ENCODE measurements around the gene KDM4C. TPM values are rescaled to one million over a fixed set of nuclear protein-coding genes. Genes with fewer than 3 reads are reported as not detected.

KDM4C gene
- total and polyA plus RNA-seq, 5 donors from 2014 or later, result 27.9 to 99.0 (median 32.0) TPM

DNA sequence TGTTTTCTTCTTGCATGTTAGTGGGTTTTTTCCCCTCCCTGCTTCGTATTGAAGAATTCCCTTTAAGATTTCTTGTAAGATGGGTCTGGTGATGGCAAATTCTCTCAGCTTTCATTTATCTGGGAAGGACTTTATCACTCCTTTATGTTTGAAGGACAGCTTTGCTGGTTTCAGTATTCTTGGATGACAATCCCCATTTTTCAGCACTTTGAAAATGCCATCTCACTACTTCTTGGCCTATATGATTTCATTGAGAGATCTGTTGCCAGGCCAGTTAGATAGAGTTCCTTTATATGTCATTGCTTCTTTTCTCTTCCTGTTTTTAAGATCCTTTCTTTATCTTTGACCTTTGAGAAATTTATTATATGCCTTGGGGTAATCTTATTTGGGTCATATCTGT lies 106.3 kb downstream of the KDM4C start:
- peaks cover 34% of the 10 kb centered on the region for H3K36me3 Mint-ChIP-seq
- peaks cover 0 to 17% (median 5%) of the 10 kb centered on the region in 7 donors for H3K9me3 Mint-ChIP-seq
- no peak overlapping the region for H3K4me3 Mint-ChIP-seq
- Histone ChIP-seq H3K27me3 (ENCODE audit: control insufficient read depth, insufficient read depth, low read length) (no peaks in the 10 kb centered on the region), H3K4me1 (ENCODE audit: control insufficient read depth, insufficient read depth, low read length, poor library complexity, severe bottlenecking) (no peaks in the 10 kb centered on the region), H3K27ac (ENCODE audit: insufficient read depth, low read length, poor library complexity, severe bottlenecking) (no peak overlapping the region), H3K9me3 (ENCODE audit: control insufficient read depth in 2 of 2, low read length in 2 of 2) (peaks cover 14 to 18% of the 10 kb centered on the region in 2 experiments), H3K36me3 (ENCODE audit: control insufficient read depth, insufficient read depth, low read length) (peaks cover 15% of the 10 kb centered on the region), H3K4me3 (ENCODE audit: low read depth, low read length) (no peak overlapping the region)
- H3K4me1 Mint-ChIP-seq, result peaks cover 8 to 25% (median 20%) of the 10 kb centered on the region in 4 donors
- no peaks in the 10 kb centered on the region for H3K27me3 Mint-ChIP-seq
- DNase-seq (no peak), ATAC-seq (ENCODE audit: low read depth in 2 of 2) (no peak)
- H3K27ac Mint-ChIP-seq, result no peak overlapping the region

DNA sequence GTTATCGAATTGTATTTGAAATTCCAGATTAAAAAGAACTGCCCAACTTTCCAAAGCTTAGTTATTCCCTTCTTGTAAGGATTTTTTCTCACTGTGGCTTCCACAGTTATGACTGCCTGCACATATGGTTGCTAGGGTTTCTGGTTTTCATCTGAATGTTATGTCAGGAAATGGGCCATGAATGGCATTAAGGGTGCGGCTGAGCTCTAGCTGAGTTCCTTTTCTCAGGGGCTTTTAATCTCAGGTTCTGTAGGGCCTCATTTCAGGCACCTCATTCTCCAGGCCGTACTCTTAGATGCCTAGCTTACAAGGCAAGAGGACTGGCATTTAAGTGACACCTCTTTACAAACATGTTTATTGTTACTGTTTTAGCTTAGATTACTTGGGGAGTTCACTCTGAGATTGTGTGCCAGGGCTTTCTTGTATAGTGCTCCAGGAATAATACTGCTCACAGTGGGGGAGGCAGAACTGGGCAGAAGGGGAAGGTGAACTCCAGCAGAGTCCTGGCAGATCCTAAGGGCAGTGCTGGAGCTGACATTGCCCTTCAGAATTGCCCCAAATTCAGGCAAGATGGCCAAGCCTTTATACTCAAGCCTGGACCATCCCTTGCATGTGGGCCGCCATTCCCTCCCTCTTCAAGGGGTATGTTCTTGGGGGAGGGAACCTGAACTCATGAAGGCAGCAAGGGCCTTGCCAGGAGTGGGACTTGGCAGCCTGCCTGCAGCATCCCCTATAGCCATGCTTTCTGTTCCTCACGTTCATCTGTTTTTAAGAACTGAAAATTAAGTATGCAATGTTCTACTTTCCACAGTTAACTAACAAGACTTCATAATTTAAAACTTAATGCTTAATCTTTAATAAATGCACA lies 111.5 kb downstream of the KDM4C start:
- peaks cover 4% of the 10 kb centered on the region in 2 experiments for H3K9me3 ChIP-seq (ENCODE audit: control insufficient read depth in 2 of 2, low read length in 2 of 2)
- no peaks in the 10 kb centered on the region for H3K27me3 ChIP-seq (ENCODE audit: control insufficient read depth, insufficient read depth, low read length)
- Mint-ChIP-seq H3K27ac (peak overlapping the region in 1 of 3 donors; percentile 72), H3K9me3 (peaks cover 0 to 4% (median under 1%) of the 10 kb centered on the region in 7 donors), H3K27me3 (no peaks in the 10 kb centered on the region), H3K4me3 (no peak overlapping the region), H3K36me3 (peaks cover 41% of the 10 kb centered on the region), H3K4me1 (peaks cover 21 to 52% (median 36%) of the 10 kb centered on the region in 4 donors)
- DNase-seq (no peak), ATAC-seq (ENCODE audit: low read depth in 2 of 2) (no peak)
- H3K27ac ChIP-seq (ENCODE audit: insufficient read depth, low read length, poor library complexity, severe bottlenecking), result no peak overlapping the region
- no peak overlapping the region for H3K4me3 ChIP-seq (ENCODE audit: low read depth, low read length)
- no peaks in the 10 kb centered on the region for H3K4me1 ChIP-seq (ENCODE audit: control insufficient read depth, insufficient read depth, low read length, poor library complexity, severe bottlenecking)
- peaks cover 4% of the 10 kb centered on the region for H3K36me3 ChIP-seq (ENCODE audit: control insufficient read depth, insufficient read depth, low read length)

DNA sequence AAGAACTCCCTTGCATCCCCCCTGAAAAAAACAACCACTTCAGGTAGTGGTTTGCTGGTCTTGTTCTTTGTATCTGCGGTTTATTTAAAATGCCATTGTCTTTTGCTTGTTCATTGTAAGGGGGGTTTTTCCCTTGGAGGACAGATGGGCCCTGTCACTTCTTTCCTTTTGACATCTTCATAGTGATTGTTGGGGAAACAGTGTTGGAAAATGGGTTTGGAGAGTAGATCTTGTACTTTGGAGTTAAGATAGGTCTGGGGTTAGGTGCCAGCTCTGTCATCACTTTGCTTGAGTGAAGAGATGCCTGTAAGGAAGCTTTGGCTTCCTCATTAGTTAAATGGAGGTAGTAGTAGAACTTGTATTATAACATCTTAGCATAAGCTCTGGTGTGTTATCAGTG lies 112.4 kb downstream of the KDM4C start:
- Histone ChIP-seq H3K4me3 (ENCODE audit: low read depth, low read length) (no peak overlapping the region), H3K4me1 (ENCODE audit: control insufficient read depth, insufficient read depth, low read length, poor library complexity, severe bottlenecking) (no peaks in the 10 kb centered on the region), H3K27me3 (ENCODE audit: control insufficient read depth, insufficient read depth, low read length) (no peaks in the 10 kb centered on the region), H3K27ac (ENCODE audit: insufficient read depth, low read length, poor library complexity, severe bottlenecking) (no peak overlapping the region), H3K9me3 (ENCODE audit: control insufficient read depth in 2 of 2, low read length in 2 of 2) (peaks cover 0 to under 1% of the 10 kb centered on the region in 2 experiments), H3K36me3 (ENCODE audit: control insufficient read depth, insufficient read depth, low read length) (peaks cover 4% of the 10 kb centered on the region)
- Mint-ChIP-seq H3K27ac (no peak overlapping the region), H3K9me3 (no peaks in the 10 kb centered on the region), H3K27me3 (no peaks in the 10 kb centered on the region), H3K4me3 (no peak overlapping the region), H3K4me1 (peaks cover 23 to 58% (median 40%) of the 10 kb centered on the region in 4 donors), H3K36me3 (peaks cover 38% of the 10 kb centered on the region)
- ATAC-seq (ENCODE audit: low read depth in 2 of 2), result no peak
- no peak for DNase-seq

DNA sequence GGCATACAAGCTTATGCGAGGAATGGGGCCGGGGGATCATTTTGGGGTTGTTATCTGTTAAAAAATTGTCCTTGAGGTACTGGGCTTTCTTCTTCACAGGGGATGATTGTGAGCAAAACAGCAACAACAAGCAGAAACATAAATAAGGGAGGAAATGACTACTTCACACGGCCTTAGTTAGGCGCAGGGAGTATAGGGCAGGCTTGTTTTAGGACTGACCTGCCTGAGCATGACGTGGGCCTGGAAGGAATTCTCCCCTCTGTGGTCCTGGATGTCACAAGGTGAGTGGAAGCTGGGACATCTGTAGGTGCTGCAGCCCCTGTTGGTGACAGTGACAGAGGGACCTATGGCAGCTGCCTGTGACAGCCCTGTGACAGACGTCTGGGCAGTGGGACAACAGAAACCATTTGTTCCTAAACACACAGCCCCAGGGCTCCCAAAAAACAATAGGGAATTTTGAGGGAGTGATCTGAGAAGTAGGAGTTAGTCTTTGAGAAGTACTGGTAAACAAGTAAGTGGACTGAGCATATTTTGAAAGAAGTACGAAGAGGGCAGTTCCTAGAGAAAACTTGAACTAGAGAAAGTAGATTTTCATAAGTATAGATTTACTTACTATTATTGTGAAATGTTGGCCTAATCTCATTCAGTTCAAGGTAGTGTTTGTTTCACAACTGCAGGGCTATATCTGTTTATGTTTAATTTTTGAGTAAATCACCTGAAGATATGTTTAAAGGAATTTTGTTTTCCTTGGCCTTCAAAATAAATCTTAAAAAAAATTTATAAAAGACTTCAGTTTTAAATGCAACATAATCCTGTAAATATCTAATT lies 113.1 kb downstream of the KDM4C start:
- Histone ChIP-seq H3K9me3 (ENCODE audit: control insufficient read depth in 2 of 2, low read length in 2 of 2) (no peaks in the 10 kb centered on the region), H3K27me3 (ENCODE audit: control insufficient read depth, insufficient read depth, low read length) (no peaks in the 10 kb centered on the region), H3K36me3 (ENCODE audit: control insufficient read depth, insufficient read depth, low read length) (peaks cover 4% of the 10 kb centered on the region), H3K27ac (ENCODE audit: insufficient read depth, low read length, poor library complexity, severe bottlenecking) (no peak overlapping the region), H3K4me1 (ENCODE audit: control insufficient read depth, insufficient read depth, low read length, poor library complexity, severe bottlenecking) (no peaks in the 10 kb centered on the region), H3K4me3 (ENCODE audit: low read depth, low read length) (no peak overlapping the region)
- Mint-ChIP-seq H3K9me3 (no peaks in the 10 kb centered on the region), H3K27ac (peak overlapping the region in 1 of 3 donors; percentile 12), H3K4me3 (no peak overlapping the region), H3K4me1 (peaks cover 30 to 64% (median 47%) of the 10 kb centered on the region in 4 donors), H3K36me3 (peaks cover 43% of the 10 kb centered on the region), H3K27me3 (no peaks in the 10 kb centered on the region)
- ATAC-seq (ENCODE audit: low read depth in 2 of 2) (no peak), DNase-seq (no peak)

DNA sequence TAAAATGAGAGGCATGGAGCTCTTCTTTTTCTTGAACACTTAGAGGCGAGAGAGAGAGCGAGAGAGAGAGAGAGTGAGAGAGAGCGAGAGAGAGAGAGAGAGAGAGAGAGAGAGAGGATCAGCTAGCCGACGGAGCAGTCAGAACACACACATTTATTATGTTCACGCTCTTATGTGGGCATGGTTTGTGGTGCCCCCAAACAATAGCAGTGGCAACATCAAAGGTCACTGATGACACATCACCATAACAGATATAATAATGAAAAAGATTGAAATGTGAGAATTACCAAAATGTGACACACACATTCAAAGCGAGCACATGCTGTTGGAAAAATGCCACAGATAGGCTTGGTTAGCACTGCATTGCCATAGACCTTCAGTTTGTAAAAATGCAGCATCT lies 116.1 kb downstream of the KDM4C start:
- peaks cover 38% of the 10 kb centered on the region for H3K36me3 Mint-ChIP-seq
- DNase-seq (no peak), ATAC-seq (ENCODE audit: low read depth in 2 of 2) (no peak)
- no peak overlapping the region for H3K27ac ChIP-seq (ENCODE audit: insufficient read depth, low read length, poor library complexity, severe bottlenecking)
- H3K27ac Mint-ChIP-seq, result no peak overlapping the region
- H3K27me3 ChIP-seq (ENCODE audit: control insufficient read depth, insufficient read depth, low read length), result no peaks in the 10 kb centered on the region
- H3K4me1 ChIP-seq (ENCODE audit: control insufficient read depth, insufficient read depth, low read length, poor library complexity, severe bottlenecking), result no peaks in the 10 kb centered on the region
- H3K4me3 ChIP-seq (ENCODE audit: low read depth, low read length), result no peak overlapping the region
- no peaks in the 10 kb centered on the region for H3K27me3 Mint-ChIP-seq
- no peaks in the 10 kb centered on the region for H3K9me3 ChIP-seq (ENCODE audit: control insufficient read depth in 2 of 2, low read length in 2 of 2)
- peaks cover 0 to 3% (median 0%) of the 10 kb centered on the region in 7 donors for H3K9me3 Mint-ChIP-seq
- peaks cover 26 to 72% (median 55%) of the 10 kb centered on the region in 4 donors for H3K4me1 Mint-ChIP-seq
- no peak overlapping the region for H3K4me3 Mint-ChIP-seq
- H3K36me3 ChIP-seq (ENCODE audit: control insufficient read depth, insufficient read depth, low read length), result peaks cover 2% of the 10 kb centered on the region

DNA sequence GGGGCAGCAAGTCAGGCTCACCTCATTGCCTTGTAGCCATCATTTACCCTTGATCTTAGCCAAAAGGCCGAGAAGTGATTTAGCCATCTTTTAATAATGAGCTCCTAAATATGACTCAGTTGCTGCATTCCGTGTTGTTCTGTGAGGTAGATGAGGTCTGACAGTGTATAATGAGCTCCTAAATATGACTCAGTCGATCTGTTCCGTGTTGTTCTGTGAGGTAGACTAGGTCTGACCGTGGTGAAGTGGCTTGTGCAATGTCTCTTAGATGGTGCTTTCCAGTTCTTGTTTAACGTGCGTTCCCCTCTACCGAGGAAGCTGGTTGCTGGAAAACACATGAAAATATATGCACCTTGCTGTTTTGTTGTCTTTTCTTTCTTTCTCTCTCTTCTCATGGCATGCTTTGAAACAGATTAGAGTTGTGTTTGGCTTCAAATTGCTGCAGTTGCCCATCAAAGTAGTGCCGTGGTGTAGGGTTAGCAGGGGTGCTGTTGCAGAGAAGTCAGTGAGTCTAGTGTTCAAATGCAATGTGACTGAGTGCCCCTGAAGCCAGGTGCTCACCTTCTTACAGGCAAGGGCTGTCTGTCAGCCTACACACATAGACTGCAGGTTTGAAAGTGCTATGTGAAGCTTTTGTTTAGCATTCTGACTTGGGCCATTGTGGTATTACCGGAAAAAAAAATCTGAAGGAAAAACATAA lies 118.6 kb downstream of the KDM4C start:
- Histone ChIP-seq H3K36me3 (ENCODE audit: control insufficient read depth, insufficient read depth, low read length) (peaks cover 3% of the 10 kb centered on the region), H3K27me3 (ENCODE audit: control insufficient read depth, insufficient read depth, low read length) (no peaks in the 10 kb centered on the region), H3K4me3 (ENCODE audit: low read depth, low read length) (no peak overlapping the region), H3K9me3 (ENCODE audit: control insufficient read depth in 2 of 2, low read length in 2 of 2) (no peaks in the 10 kb centered on the region), H3K4me1 (ENCODE audit: control insufficient read depth, insufficient read depth, low read length, poor library complexity, severe bottlenecking) (no peaks in the 10 kb centered on the region), H3K27ac (ENCODE audit: insufficient read depth, low read length, poor library complexity, severe bottlenecking) (no peak overlapping the region)
- Mint-ChIP-seq H3K4me1 (peaks cover 21 to 58% (median 47%) of the 10 kb centered on the region in 4 donors), H3K36me3 (peaks cover 41% of the 10 kb centered on the region), H3K4me3 (peak overlapping the region in 1 of 4 donors; percentile 28), H3K27me3 (no peaks in the 10 kb centered on the region), H3K9me3 (peaks cover 0 to 3% (median 0%) of the 10 kb centered on the region in 7 donors), H3K27ac (peak overlapping the region in 2 of 3 donors; percentile 2 to 12)
- ATAC-seq (ENCODE audit: low read depth in 2 of 2) (no peak), DNase-seq (no peak)

DNA sequence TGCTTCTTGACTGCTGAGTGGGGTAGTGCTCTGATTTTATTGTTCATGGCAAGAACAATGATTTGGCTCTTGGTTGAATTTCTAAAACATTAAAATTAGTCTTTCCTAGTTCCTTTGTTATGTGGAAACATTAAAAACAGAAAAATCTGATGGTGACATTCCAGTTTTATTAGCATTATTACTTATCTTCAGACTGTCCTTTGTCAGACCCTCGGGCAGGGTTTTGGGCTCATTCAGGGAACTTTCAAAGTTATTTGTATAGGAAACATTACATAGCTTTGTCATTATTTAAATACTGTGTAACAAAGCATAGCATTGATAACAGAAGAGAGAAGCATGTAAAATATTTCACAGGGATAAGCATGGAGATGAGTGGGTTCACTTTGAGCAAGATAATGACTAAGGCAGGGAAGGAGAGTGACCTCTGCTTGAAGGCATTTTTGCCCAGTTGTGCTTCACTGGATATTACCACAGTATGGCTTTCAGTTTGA lies 119.9 kb downstream of the KDM4C start:
- Mint-ChIP-seq H3K27me3 (no peaks in the 10 kb centered on the region), H3K36me3 (peaks cover 43% of the 10 kb centered on the region), H3K9me3 (peaks cover 0 to 3% (median 0%) of the 10 kb centered on the region in 7 donors), H3K4me1 (peaks cover 23 to 55% (median 44%) of the 10 kb centered on the region in 4 donors), H3K27ac (no peak overlapping the region), H3K4me3 (no peak overlapping the region)
- Histone ChIP-seq H3K27ac (ENCODE audit: insufficient read depth, low read length, poor library complexity, severe bottlenecking) (no peak overlapping the region), H3K9me3 (ENCODE audit: control insufficient read depth in 2 of 2, low read length in 2 of 2) (no peaks in the 10 kb centered on the region), H3K4me1 (ENCODE audit: control insufficient read depth, insufficient read depth, low read length, poor library complexity, severe bottlenecking) (no peaks in the 10 kb centered on the region), H3K27me3 (ENCODE audit: control insufficient read depth, insufficient read depth, low read length) (no peaks in the 10 kb centered on the region), H3K4me3 (ENCODE audit: low read depth, low read length) (no peak overlapping the region), H3K36me3 (ENCODE audit: control insufficient read depth, insufficient read depth, low read length) (peaks cover 3% of the 10 kb centered on the region)
- DNase-seq, result no peak
- no peak for ATAC-seq (ENCODE audit: low read depth in 2 of 2)

Measured in CD4-positive, CD25-positive, alpha-beta regulatory T cell (primary cell).